Medulla oblongata (tissue), 1 donor: Measurements from ENCODE around the gene MAN2A1.
"Not testable (repeated sequence)": the region's sequence is repeated elsewhere in the genome, so short reads cannot be mapped to it uniquely, and the experiment has no call there.

Experiments used
- DNase-seq: peaks from one replicate; pipeline ENCODE4 v3.0.0-alpha.2; 2015; ENCODE audit errors: extremely low spot score

Gene MAN2A1

GRCh38 chr5:109826426-109826825 is 136.7 kb downstream of the MAN2A1 start:
- DNase-seq = no peak

- DNase-seq = no peak
Measured at GRCh38 chr5:109829331-109829730, 139.6 kb downstream of the MAN2A1 start.

GRCh38 chr5:109830955-109831502 is 141.3 kb downstream of the MAN2A1 start:
- no peak for DNase-seq

GRCh38 chr5:109832207-109833188 is 142.8 kb downstream of the MAN2A1 start:
- not testable (repeated sequence) for DNase-seq

GRCh38 chr5:109833946-109834345 is 144.2 kb downstream of the MAN2A1 start:
- DNase-seq = no peak

GRCh38 chr5:109836280-109836679 is 146.6 kb downstream of the MAN2A1 start:
- DNase-seq = peak; percentile 15

GRCh38 chr5:109837231-109837861 is 147.6 kb downstream of the MAN2A1 start:
- no peak for DNase-seq

GRCh38 chr5:109838157-109838556 is 148.4 kb downstream of the MAN2A1 start:
- DNase-seq = no peak

GRCh38 chr5:109844148-109844547 is 154.4 kb downstream of the MAN2A1 start:
- no peak for DNase-seq

GRCh38 chr5:109844695-109845094 is 155.0 kb downstream of the MAN2A1 start:
- DNase-seq = no peak

GRCh38 chr5:109848130-109848529 is 158.4 kb downstream of the MAN2A1 start:
- no peak for DNase-seq

- DNase-seq = no peak
Measured at GRCh38 chr5:109849478-109850088, 159.9 kb downstream of the MAN2A1 start.

GRCh38 chr5:109852371-109853155 is 162.8 kb downstream of the MAN2A1 start:
- DNase-seq = no peak

GRCh38 chr5:109853377-109853776 is 163.7 kb downstream of the MAN2A1 start:
- DNase-seq = peak; percentile 19

- no peak for DNase-seq
Measured at GRCh38 chr5:109855056-109855455, 165.3 kb downstream of the MAN2A1 start.

GRCh38 chr5:109857405-109858031 is 167.8 kb downstream of the MAN2A1 start:
- no peak for DNase-seq

GRCh38 chr5:109859537-109859936 is 169.8 kb downstream of the MAN2A1 start:
- DNase-seq = no peak

GRCh38 chr5:109862301-109862700 is 172.6 kb downstream of the MAN2A1 start:
- DNase-seq = no peak

- no peak for DNase-seq
Measured at GRCh38 chr5:109863752-109864151, 174.0 kb downstream of the MAN2A1 start.

- peak; percentile 29 for DNase-seq
Measured at GRCh38 chr5:109865637-109866036, 175.9 kb downstream of the MAN2A1 start.

- DNase-seq = no peak
Measured at GRCh38 chr5:109866051-109866450, 176.3 kb downstream of the MAN2A1 start.
